GM18498 (cell line): ENCODE results near the gene FLYWCH1.
A peak's percentile ranks its signal among the peaks of the same experiment; 100 is the strongest.
"Not testable (repeated sequence)": the region's sequence is repeated elsewhere in the genome, so short reads cannot be mapped to it uniquely, and the experiment has no call there.

Experiments used
- ATAC-seq: cut with Tn5 transposase; IDR thresholded peaks from one replicate; pipeline ENCODE4 v1.9.1; 2021; ENCODE audit warnings: mild to moderate bottlenecking, moderate library complexity; ENCODE audit not compliant: unreplicated experiment

The FLYWCH1 gene

GRCh38 chr16:2926650-2926999 lies 14.9 kb downstream of the FLYWCH1 start:
- no peak for ATAC-seq

- ATAC-seq = peak; percentile 63
These were observed 15.4 kb downstream of the FLYWCH1 start for GRCh38 chr16:2927010-2927646.

DNA sequence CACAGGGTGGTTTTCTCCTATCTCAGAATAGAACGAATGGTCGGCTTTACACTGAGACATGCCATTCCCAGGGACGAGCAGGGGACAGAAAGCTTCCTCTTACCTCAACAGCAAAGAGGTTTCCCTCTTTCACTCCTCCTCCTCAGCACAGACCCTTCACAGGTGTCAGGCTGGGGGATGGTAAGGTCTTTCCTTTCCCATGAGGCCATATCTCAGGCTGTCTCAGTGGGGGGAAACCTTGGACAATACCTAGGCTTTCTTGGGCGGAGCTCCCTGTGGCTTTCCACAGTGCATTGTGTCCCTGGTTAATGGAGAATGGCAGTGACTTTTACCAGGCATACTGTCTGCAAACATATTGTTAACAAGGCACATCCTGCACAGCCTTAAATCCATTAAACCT lies 16.4 kb downstream of the FLYWCH1 start:
- not testable (repeated sequence) for ATAC-seq

- ATAC-seq = no peak
These were observed 17.1 kb downstream of the FLYWCH1 start for GRCh38 chr16:2928796-2929195.

DNA sequence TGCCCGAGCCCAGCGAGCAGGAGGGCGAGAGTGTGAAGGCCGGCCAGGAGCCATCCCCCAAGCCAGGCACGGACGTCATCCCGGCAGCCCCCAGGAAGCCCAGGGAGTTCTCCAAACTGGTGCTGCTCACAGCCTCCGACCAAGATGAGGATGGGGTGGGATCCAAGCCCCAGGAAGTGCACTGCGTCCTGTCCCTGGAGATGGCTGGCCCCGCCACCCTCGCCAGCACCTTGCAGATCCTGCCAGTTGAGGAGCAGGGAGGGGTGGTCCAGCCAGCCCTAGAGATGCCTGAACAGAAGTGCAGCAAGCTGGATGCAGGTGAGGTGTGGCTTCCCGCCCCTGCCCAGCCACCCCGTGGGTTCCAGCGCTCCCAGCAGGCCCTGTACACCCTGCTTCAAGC lies 18.0 kb downstream of the FLYWCH1 start:
- no peak for ATAC-seq

GRCh38 chr16:2930236-2930635 lies 18.5 kb downstream of the FLYWCH1 start:
- ATAC-seq = no peak

- not testable (repeated sequence) for ATAC-seq
These were observed 19.6 kb downstream of the FLYWCH1 start for GRCh38 chr16:2931231-2931914.

- ATAC-seq = no peak
These were observed 21.4 kb downstream of the FLYWCH1 start for GRCh38 chr16:2933136-2933535.

GRCh38 chr16:2933701-2934100 lies 22.0 kb downstream of the FLYWCH1 start:
- no peak for ATAC-seq

DNA sequence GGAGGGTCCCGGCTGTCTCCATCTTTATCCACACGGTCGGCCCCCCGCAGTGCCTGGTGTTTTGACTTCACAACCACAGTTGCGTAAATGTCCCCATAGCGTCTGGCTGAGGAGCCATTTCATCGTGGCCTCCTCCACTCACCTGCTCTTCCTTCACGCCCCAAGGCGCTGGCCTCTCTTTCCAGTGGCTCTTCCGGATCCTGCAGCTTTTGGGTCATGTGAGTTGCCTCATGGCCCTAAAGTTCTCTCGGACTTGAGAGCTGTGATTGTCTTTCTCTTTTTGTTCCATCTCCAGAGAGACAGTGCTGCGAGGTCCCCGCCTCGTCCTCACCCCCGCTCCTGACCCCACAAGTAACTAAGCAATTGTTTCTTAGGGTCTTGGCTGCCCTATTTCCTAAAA lies 22.7 kb downstream of the FLYWCH1 start:
- no peak for ATAC-seq

- ATAC-seq = no peak
These were observed 24.8 kb downstream of the FLYWCH1 start for GRCh38 chr16:2936436-2937011.

- ATAC-seq = no peak
These were observed 25.4 kb downstream of the FLYWCH1 start for GRCh38 chr16:2937170-2937569.

DNA sequence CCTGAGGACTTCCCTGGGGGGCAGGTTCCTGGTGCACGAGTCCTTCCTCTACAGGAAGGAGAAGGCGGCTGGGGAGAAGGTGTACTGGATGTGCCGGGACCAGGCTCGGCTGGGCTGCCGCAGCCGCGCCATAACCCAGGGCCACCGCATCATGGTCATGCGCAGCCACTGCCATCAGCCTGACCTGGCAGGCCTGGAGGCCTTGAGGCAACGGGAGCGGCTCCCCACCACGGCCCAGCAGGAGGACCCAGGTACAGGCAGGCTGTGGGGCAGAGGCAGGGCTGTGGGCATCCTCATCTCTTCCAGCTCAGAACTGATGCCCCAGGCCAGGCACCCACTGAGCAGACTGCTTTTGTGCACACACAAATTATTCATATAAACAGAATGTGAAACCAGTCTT lies 26.5 kb downstream of the FLYWCH1 start:
- no peak for ATAC-seq

DNA sequence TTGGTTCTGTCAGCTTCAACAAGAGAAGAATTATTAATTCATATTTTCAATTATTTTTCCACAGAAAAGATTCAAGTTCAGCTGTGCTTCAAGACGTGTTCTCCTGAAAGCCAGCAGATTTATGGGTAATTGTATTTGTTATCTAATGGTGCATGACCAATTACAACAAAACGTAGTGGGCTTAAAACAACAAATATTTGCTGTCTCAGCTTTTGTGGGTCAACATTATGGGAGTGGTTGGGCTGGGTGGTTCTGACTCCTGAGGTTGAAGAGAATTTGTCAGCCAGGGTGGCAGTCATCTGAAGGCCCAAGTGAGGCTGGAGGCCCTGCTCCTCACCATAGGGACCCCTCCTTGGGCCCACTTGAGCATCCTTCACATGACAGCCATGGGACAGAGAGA lies 28.2 kb downstream of the FLYWCH1 start:
- no peak for ATAC-seq

DNA sequence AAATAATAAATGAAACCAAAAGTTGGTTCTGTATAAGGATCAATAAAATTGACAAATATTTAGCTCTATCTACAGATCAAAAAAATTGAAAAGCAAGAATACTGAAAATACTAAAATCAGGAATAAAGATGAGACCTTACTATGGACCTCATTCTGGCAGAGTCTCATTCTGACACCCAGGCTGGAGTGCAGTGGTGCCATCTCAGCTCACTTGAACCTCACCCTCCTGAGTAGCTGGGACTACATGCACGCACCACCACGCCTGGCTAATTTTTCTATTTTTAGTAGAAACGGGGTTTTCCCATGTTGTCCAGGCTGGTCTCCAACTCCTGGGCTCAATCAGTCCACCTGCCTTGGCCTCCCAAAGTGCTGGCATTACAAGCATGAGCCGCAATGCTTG lies 30.3 kb downstream of the FLYWCH1 start:
- no peak for ATAC-seq

DNA sequence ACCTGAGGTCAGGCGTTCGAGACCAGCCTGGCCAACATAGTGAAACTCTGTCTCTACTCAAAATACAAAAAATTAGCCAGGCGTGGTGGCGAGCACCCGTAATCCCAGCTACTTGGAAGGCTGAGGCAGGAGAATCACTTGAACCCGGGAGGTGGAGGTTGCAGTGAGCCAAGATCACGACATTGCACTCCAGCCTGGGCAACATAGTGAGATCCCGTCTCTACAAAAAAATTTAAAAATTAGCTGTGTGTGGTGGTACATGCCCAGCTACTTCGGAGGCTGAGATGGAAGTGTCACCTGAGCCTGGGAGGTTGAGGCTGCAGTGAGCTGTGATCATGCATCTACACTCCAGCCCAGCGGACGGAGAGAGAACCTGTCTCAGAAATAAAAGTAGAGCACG lies 32.0 kb downstream of the FLYWCH1 start:
- not testable (repeated sequence) for ATAC-seq

DNA sequence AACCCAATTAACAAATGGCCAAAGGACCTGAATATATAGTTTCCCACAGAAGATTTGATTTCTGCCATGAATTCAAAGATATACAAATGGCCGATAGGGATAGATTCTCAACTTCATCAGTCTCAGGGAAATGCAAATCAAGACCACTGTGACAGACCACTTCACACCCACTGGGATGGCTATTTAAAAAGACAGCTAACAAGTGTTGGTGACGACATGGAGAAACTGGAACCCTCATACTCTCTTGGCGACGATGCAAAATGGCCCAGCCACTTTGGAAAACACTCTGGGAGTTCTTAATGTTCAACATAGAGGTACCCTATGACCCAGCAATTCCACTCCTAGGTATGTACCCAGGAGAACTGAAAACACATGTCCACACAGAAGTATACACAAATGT lies 34.9 kb downstream of the FLYWCH1 start:
- ATAC-seq = no peak

- no peak for ATAC-seq
These were observed 37.3 kb downstream of the FLYWCH1 start for GRCh38 chr16:2948807-2949704.

DNA sequence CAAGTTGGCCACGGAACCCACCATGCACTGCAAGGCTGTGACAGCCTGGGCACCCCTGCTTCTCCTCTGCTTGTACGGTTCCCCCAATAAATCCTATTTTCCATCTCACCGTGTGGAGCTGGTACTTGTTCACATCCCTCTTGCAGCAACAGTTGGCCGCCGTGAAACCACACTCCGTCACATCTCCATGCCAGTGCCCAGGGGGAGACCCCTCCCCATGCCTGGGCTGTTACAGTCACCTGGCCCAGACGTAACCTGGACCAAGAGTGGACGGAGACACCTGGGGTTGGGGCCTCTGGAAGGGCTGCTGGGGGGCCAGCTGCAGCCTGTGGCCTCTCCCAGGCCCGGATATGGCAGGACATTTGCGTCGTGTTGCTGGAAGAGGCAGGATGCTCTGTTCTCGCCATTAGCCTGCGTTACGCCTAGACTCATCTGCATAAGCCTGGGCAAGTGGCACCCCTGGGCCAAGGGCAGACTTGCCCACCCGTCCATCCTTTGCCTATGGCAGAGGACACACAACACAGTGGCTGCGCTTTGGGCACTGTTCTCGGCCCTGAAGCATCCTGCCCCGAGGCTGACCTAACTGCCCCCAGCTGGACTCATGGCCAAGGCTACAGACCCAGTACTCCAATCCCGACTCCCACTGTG lies 38.1 kb downstream of the FLYWCH1 start:
- no peak for ATAC-seq

DNA sequence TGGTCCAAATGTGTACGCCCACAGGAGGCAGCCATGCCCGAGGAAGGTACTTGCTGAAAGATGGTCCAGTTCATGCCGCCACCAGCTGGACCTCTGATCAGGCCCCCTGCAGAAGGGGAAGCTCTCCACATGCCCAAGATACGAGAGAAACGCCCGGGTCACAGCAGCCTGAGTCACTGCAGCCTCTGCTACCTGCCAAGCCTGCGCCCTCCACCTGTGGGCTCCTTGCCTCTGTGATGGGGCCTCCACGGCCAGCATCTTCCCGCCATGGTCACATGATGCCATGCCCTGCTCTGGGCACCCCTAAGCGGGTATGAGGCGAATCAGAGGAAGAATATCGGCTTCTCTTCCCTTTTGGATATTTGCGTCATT lies 38.6 kb downstream of the FLYWCH1 start:
- no peak for ATAC-seq

GRCh38 chr16:2950773-2951172 lies 39.0 kb downstream of the FLYWCH1 start:
- no peak for ATAC-seq
